Measurements from ENCODE around the gene LYSET.

- TF ChIP-seq, protein P1, sequence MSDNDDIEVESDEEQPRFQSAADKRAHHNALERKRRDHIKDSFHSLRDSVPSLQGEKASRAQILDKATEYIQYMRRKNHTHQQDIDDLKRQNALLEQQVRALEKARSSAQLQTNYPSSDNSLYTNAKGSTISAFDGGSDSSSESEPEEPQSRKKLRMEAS (CRISPR knock-in tag; IDR thresholded peaks at IDR 0.05) = no peak
- no peak for TF ChIP-seq ZNF217 (CRISPR knock-in tag; IDR thresholded peaks at IDR 0.05)
Measured at GRCh38 chr14:93232159-93232558, 47.0 kb downstream of the LYSET start.

Measured in K562 (cell line).